ENCODE results near the gene SMCP.
A peak's percentile ranks its signal among the peaks of the same experiment; 100 is the strongest.

SMCP gene, protein sequence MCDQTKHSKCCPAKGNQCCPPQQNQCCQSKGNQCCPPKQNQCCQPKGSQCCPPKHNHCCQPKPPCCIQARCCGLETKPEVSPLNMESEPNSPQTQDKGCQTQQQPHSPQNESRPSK

GRCh38 chr1:152878042-152878441, at the start of gene SMCP:
SMCP (plus strand) TSS chr1:152878322; CDS start chr1:152884423, 6,101 bp downstream.
- DNase-seq, result no peak

DNA sequence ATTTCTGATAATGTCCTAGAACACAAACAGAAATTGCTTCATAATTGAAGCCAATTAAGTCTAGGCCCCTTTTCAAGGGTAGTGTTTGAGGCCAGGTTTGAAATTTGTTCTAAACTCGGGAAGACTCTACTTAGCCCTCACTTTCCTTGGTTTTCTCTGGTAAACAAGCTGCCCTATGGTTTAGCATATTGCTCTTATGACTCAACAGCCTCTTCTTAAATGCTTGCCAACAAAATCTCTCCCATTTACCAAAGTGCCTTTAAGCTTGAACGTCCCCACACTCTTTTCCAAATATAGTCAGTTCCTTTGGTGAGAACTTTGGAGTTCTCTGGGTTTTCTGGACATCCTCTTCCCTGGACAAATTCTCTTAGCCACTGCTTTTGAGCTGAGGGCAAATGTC, 41.3 kb upstream of the SMCP start:
- no peak for DNase-seq

DNA sequence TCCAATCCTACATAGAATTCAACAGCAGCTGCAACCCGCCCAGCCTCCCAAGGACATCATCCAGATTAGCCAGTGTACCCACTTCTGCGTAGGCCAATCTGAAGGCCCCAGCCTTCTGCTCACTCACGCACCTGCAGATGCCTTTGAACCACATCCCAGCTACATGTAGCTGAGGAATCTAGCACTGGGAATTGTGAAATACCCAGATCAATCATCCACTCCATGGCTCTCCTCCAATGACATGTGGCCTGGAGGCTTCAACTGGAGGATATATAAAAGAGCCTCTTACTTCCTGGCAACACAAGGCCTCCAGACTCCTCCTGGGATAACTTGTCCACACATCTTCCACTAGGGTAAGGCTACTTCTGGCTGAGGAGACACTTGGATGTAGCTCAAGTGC, 35.6 kb upstream of the SMCP start, which contains the start of gene LCE6A:
Gene LCE6A (plus strand): TSS at position 301 of the 400 bp plus-strand sequence. CDS start 665 bp downstream, outside the sequence.
- no peak for DNase-seq

DNA sequence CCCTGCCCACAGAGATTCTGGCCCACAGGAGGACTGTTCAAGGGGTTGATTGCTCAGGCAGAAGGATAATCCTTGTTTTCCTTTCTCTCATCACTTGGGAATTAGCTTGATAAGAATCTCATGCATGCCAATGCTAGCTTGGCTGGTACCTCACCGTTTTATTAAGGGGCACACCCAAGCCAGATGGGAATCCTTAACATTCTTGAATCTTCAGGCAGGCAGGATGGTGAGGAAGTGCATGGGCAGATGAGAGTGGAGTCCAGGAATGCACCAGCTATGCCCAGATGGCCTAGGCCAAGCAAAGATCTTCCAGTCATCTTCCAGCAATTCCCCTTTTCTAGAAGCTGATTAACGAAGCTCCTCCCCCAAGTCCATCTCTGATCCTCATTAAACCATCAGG, 22.5 kb upstream of the SMCP start:
- no peak for DNase-seq

DNA sequence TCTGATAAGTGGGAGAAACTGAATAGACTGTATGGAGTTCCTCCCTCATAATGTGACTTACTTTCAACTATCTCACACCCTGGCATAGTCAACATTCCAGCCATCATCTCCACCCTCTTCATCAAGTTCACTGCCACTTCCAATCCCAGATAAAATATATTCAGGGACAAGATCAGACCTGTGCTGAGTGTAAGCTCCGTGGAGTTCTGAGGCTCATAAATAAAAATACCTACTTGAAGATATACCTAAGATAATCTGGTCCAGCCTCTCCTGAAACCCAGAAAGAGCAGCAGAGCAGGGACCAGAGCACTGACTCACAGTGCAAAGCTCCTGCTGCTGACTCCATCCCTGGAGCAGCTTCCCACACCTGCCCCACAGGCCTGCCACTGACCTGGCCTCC, 20.1 kb upstream of the SMCP start:
- no peak for DNase-seq

- no peak for DNase-seq
Observed at GRCh38 chr1:152859696-152860095, 18.4 kb upstream of the SMCP start, which contains the start of gene LCE7A. LCE7A (plus strand) TSS chr1:152859996; CDS start chr1:152860698, 702 bp downstream.

- DNase-seq, result no peak
Observed at GRCh38 chr1:152860129-152860528, 18.0 kb upstream of the SMCP start.

DNA sequence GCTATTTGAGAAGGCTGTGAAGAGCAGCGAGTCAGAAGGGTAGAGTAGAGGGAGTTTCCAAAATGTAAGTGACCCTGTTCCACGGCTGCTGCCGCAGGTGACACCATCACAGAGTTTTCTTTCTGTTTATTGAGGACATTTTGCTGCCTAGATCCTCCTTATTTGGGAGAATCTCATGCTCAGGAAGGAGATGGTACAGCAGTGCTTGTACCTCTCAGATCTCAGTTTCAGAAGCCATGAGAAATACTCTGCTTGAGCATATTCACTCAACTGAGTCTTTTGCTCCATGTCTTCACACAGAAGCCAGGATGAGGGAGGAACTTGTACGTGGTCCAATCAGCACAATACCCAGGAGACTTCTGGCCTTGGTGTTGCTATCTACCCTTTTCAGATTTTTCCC, 16.7 kb upstream of the SMCP start:
- no peak for DNase-seq

- DNase-seq, result no peak
Observed at GRCh38 chr1:152864443-152864842, 13.7 kb upstream of the SMCP start.

- DNase-seq, result no peak
Observed at GRCh38 chr1:152866321-152866720, 11.8 kb upstream of the SMCP start.

DNA sequence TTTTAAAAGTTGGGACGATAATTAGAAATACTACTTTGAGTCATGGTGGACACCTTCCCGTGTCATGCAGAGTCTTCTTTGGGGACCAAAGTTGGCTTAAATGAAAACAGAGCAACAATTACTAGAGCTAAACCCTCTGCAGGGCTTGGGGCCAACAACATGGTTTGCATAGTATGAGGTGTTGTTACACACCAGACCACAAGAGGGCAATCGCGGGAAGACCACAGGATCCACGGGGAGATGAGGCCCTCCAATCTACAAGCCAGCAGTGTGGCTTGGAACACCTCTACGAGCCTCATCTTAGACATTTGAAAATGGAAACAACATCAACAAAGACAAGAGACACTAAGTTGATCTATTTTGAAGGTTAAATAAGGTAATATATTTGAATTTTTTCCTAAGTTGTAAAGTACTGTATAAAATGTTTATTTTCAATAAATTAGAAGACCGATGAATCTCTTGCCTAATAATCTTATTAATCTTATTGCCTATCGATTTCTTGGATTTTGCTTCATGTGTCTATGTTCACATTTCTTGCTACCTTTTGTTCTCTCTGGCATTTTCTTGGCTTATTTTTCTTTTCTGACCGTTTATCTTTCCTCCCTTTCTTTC, 8.2 kb upstream of the SMCP start:
- DNase-seq, result peak; percentile 2

DNA sequence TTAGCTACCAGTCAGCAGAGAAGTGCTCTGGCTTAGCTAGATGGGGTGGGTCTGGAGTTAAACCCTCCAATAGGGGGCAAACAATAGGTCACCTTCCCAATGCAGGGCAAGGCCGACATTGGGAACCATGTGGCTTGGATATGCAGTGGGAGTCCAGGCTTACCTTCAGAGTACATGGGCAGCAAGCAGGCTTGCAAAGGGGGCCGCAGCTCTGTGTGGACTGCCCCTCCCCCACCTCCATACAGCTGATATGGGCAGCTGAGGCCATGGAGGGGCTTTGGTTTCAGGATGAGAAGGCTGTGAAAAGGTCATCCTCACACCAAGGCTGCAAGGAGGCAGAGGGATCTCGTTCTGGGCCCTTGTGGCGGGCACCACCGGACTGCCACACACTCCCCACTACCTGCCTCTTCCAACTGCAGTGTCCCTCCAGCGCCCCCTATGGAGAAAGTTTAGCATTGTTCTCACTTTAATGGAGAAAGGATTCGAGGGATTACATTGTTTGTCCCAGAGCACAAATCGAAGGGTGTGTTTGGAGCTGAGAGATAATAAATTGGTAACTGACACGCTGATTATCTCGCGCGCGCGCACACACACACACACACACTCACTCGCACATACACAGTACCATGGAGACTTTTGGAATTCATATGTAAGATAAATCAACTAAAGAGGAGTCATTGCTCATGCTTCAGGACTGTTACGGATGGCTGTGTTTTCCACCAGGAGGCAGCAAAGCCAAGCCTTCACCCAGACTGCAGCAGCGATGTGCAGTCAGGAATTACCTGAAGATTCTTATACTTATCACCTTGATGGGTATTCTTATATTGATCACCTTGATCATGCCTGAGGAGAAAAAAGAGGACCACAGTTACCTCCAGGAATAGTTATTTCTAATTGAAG, 7.0 kb upstream of the SMCP start:
- no peak for DNase-seq

DNA sequence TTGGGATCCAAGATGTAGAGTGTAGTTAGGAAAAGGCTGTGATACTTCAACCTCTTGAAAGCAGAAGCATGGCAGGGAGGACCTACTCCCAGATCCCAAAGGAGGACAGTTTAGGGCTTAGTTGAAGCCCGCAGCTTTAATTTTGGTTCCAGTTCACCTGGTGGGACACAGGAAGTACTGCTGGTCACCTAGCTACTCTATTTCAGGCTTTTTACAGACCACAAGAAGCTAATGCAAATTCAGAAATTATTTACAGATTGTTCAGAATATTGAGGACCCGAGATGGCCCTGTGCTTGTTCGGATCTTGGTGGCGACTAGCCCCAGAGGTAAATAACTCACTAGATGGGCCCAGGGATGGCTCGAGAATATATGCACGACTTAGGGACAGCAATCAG, 6.4 kb upstream of the SMCP start:
- DNase-seq, result no peak

- DNase-seq, result no peak
Observed at GRCh38 chr1:152873495-152873894, 4.6 kb upstream of the SMCP start.

GRCh38 chr1:152876827-152877226, 1.3 kb upstream of the SMCP start:
- no peak for DNase-seq

- DNase-seq, result no peak
Observed at GRCh38 chr1:152879559-152880198, 1.6 kb downstream of the SMCP start.

- no peak for DNase-seq
Observed at GRCh38 chr1:152880316-152880715, 2.2 kb downstream of the SMCP start.

- no peak for DNase-seq
Observed at GRCh38 chr1:152880907-152881306, 2.8 kb downstream of the SMCP start.

DNA sequence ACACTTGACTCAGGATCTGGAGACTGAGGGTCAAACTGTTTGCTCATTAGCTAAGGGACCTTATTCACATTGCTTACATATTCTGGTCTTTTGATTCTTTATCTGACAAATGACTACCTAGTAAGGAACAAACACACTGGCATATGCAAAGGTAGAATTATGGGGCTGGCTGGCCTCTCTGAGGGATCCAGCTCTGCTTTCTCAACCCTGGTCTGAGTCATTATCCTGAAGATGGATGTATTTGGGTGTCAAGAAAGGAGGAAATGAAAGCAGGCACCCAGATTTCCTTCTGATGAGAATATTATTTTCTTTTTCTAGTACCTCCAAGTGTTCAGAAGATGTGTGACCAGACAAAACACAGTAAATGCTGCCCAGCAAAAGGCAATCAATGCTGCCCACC, 6.0 kb downstream of the SMCP start:
- DNase-seq, result no peak

GRCh38 chr1:152884506-152884905, 6.4 kb downstream of the SMCP start:
- DNase-seq, result no peak

GRCh38 chr1:152884966-152885624, 7.0 kb downstream of the SMCP start:
- DNase-seq, result no peak

- DNase-seq, result no peak
Observed at GRCh38 chr1:152886085-152886484, 8.0 kb downstream of the SMCP start.

Measured in amniotic stem cell (primary cell).